ENCODE data around the gene PCDHA12.
"Not testable (repeated sequence)": the region's sequence is repeated elsewhere in the genome, so short reads cannot be mapped to it uniquely, and the experiment has no call there.

The PCDHA12 gene

GRCh38 chr5:140875085-140876065 is at the start of gene PCDHA12:
TSS of gene PCDHA12 (plus strand) at chr5:140875308. CDS start at chr5:140875473, 165 bp downstream.
- no peak for DNase-seq

GRCh38 chr5:140827704-140828361 is 47.3 kb upstream of the PCDHA12 start, which contains the start of gene PCDHA6:
TSS of gene PCDHA6 (plus strand) at chr5:140827960. CDS start at chr5:140828092, 132 bp downstream.
- DNase-seq = no peak

- DNase-seq = no peak
Observed at GRCh38 chr5:140828362-140828737, 46.8 kb upstream of the PCDHA12 start.

- not testable (repeated sequence) for DNase-seq
Observed at GRCh38 chr5:140829511-140830501, 45.3 kb upstream of the PCDHA12 start.

- DNase-seq = no peak
Observed at GRCh38 chr5:140833993-140834392, 41.1 kb upstream of the PCDHA12 start, which contains the start of gene PCDHA7. TSS of gene PCDHA7 (plus strand) at chr5:140834269. CDS start at chr5:140834384, 115 bp downstream.

GRCh38 chr5:140834439-140835008 is 40.6 kb upstream of the PCDHA12 start:
- not testable (repeated sequence) for DNase-seq

- no peak for DNase-seq
Observed at GRCh38 chr5:140835622-140836510, 39.2 kb upstream of the PCDHA12 start.

GRCh38 chr5:140840978-140841962 is 33.8 kb upstream of the PCDHA12 start, which contains the start of gene PCDHA8:
TSS of gene PCDHA8 (plus strand) at chr5:140841187. CDS start at chr5:140841322, 135 bp downstream.
- DNase-seq = no peak

GRCh38 chr5:140842798-140843733 is 32.0 kb upstream of the PCDHA12 start:
- DNase-seq = no peak

- not testable (repeated sequence) for DNase-seq
Observed at GRCh38 chr5:140848139-140849102, 26.7 kb upstream of the PCDHA12 start, which contains the start of gene PCDHA9. TSS of gene PCDHA9 (plus strand) at chr5:140848382. CDS start at chr5:140848496, 114 bp downstream.

GRCh38 chr5:140849831-140850634 is 25.1 kb upstream of the PCDHA12 start:
- DNase-seq = not testable (repeated sequence)

- no peak for DNase-seq
Observed at GRCh38 chr5:140855772-140856674, 19.1 kb upstream of the PCDHA12 start, which contains the start of gene PCDHA10. TSS of gene PCDHA10 (plus strand) at chr5:140855897. CDS start at chr5:140856049, 152 bp downstream.

- DNase-seq = no peak
Observed at GRCh38 chr5:140857177-140857986, 17.7 kb upstream of the PCDHA12 start.

GRCh38 chr5:140857987-140858240 is 17.2 kb upstream of the PCDHA12 start:
- no peak for DNase-seq

Data from activated naive CD4-positive, alpha-beta T cell (primary cell).